BLaER1 (cell line): ENCODE results near the gene DENND4A.
"Not testable (repeated sequence)": the region's sequence is repeated elsewhere in the genome, so short reads cannot be mapped to it uniquely, and the experiment has no call there.

ENCODE experiments used
- H3K27ac ChIP-seq: shearing (Covaris generic); formaldehyde crosslinking; 2 replicates; pipeline ENCODE4 v1.8.1; 2022
- H3K27me3 ChIP-seq: shearing (Covaris generic); formaldehyde crosslinking; 2 replicates; pipeline ENCODE4 v1.8.1; 2022
- H3K36me3 ChIP-seq: shearing (Covaris generic); formaldehyde crosslinking; 2 replicates; pipeline ENCODE4 v1.8.1; 2022
- H3K4me1 ChIP-seq: shearing (Covaris generic); formaldehyde crosslinking; 2 replicates; pipeline ENCODE4 v1.8.1; 2022
- H3K4me2 ChIP-seq: shearing (Covaris generic); formaldehyde crosslinking; 2 replicates; pipeline ENCODE4 v1.8.1; 2022
- H3K4me3 ChIP-seq: shearing (Covaris generic); formaldehyde crosslinking; 2 replicates; pipeline ENCODE4 v1.8.1; 2022
- H3K9ac ChIP-seq: shearing (Covaris generic); formaldehyde crosslinking; 2 replicates; pipeline ENCODE4 v1.8.1; 2022
- H3K9me3 ChIP-seq: shearing (Covaris generic); formaldehyde crosslinking; 2 replicates; pipeline ENCODE4 v1.8.1; 2022
- H4K20me1 ChIP-seq: shearing (Covaris generic); formaldehyde crosslinking; 2 replicates; pipeline ENCODE4 v1.8.1; 2022
- Cebpa-rat ChIP-seq: shearing (Covaris generic); IDR thresholded peaks from 2 replicates; pipeline ENCODE4 v1.8.1; 2022

DENND4A gene

GRCh38 chr15:65790694-65791334, 1.3 kb downstream of the DENND4A start:
- Histone ChIP-seq H3K4me1 (peaks cover 42% of the 10 kb centered on the region), H3K9ac (peak overlapping the region; percentile 89), H3K9me3 (no peaks in the 10 kb centered on the region), H4K20me1 (peaks cover 47% of the 10 kb centered on the region), H3K4me3 (peak overlapping the region; percentile 89), H3K27ac (peak overlapping the region; percentile 77), H3K36me3 (no peaks in the 10 kb centered on the region), H3K4me2 (peak overlapping the region; percentile 88), H3K27me3 (no peaks in the 10 kb centered on the region)
- no peak for TF ChIP-seq Cebpa-rat

GRCh38 chr15:65789759-65790425, 2.2 kb downstream of the DENND4A start:
- Histone ChIP-seq H3K27me3 (no peaks in the 10 kb centered on the region), H3K4me2 (peak overlapping the region; percentile 88), H3K4me3 (peak overlapping the region; percentile 89; the same call in 1 of the 2 replicates), H3K4me1 (peaks cover 40% of the 10 kb centered on the region), H3K36me3 (peaks cover 4% of the 10 kb centered on the region), H4K20me1 (peaks cover 50% of the 10 kb centered on the region), H3K9me3 (no peaks in the 10 kb centered on the region), H3K27ac (no peak overlapping the region), H3K9ac (no peak overlapping the region)
- no peak for TF ChIP-seq Cebpa-rat

- TF ChIP-seq Cebpa-rat, result no peak
- Histone ChIP-seq H3K36me3 (peaks cover 10% of the 10 kb centered on the region), H3K9me3 (no peaks in the 10 kb centered on the region), H3K4me1 (peaks cover 40% of the 10 kb centered on the region), H3K4me3 (no peak overlapping the region), H3K27me3 (no peaks in the 10 kb centered on the region), H3K9ac (no peak overlapping the region), H4K20me1 (peaks cover 56% of the 10 kb centered on the region), H3K27ac (no peak overlapping the region), H3K4me2 (peak overlapping the region; percentile 88; the same call in 1 of the 2 replicates)
Measured at GRCh38 chr15:65789105-65789504, 3.0 kb downstream of the DENND4A start.

- H3K4me2 ChIP-seq, result peak overlapping the region; percentile 54
- H3K9ac ChIP-seq, result peak overlapping the region; percentile 23; the same call in 1 of the 2 replicates
- peak overlapping the region; percentile 46; the same call in 1 of the 2 replicates for H3K27ac ChIP-seq
Measured at GRCh38 chr15:65787260-65787659, 4.8 kb downstream of the DENND4A start.

GRCh38 chr15:65785151-65785550, 6.9 kb downstream of the DENND4A start:
- peaks cover 78% of the 10 kb centered on the region for H4K20me1 ChIP-seq

More at GRCh38 chr15:65787260-65787659, 4.8 kb downstream of the DENND4A start:
- Histone ChIP-seq H3K36me3 (peaks cover 14% of the 10 kb centered on the region), H4K20me1 (peaks cover 70% of the 10 kb centered on the region), H3K4me3 (no peak overlapping the region), H3K9me3 (no peaks in the 10 kb centered on the region), H3K4me1 (peaks cover 28% of the 10 kb centered on the region), H3K27me3 (no peaks in the 10 kb centered on the region)
- no peak for TF ChIP-seq Cebpa-rat

GRCh38 chr15:65783872-65784271, 8.2 kb downstream of the DENND4A start:
- peaks cover 78% of the 10 kb centered on the region for H4K20me1 ChIP-seq
- no peak overlapping the region for H3K9ac ChIP-seq
- no peaks in the 10 kb centered on the region for H3K27me3 ChIP-seq
- H3K4me3 ChIP-seq, result no peak overlapping the region
- H3K9me3 ChIP-seq, result no peaks in the 10 kb centered on the region; the same call in 1 of the 2 replicates
- H3K27ac ChIP-seq, result no peak overlapping the region
- H3K4me2 ChIP-seq, result no peak overlapping the region
- peaks cover 14% of the 10 kb centered on the region for H3K36me3 ChIP-seq
- H3K4me1 ChIP-seq, result peaks cover 8% of the 10 kb centered on the region
- TF ChIP-seq Cebpa-rat, result no peak

More at GRCh38 chr15:65785151-65785550, 6.9 kb downstream of the DENND4A start:
- H3K27ac ChIP-seq, result no peak overlapping the region
- H3K9me3 ChIP-seq, result no peaks in the 10 kb centered on the region
- no peaks in the 10 kb centered on the region for H3K27me3 ChIP-seq
- H3K4me2 ChIP-seq, result no peak overlapping the region
- H3K36me3 ChIP-seq, result peaks cover 14% of the 10 kb centered on the region
- TF ChIP-seq Cebpa-rat, result no peak
- H3K4me3 ChIP-seq, result no peak overlapping the region
- H3K9ac ChIP-seq, result no peak overlapping the region
- H3K4me1 ChIP-seq, result peaks cover 21% of the 10 kb centered on the region

- H3K36me3 ChIP-seq, result peaks cover 14% of the 10 kb centered on the region
- H3K27ac ChIP-seq, result no peak overlapping the region
- H3K27me3 ChIP-seq, result no peaks in the 10 kb centered on the region
- no peak overlapping the region for H3K9ac ChIP-seq
- no peaks in the 10 kb centered on the region; the same call in 1 of the 2 replicates for H3K9me3 ChIP-seq
- H3K4me3 ChIP-seq, result no peak overlapping the region
- H4K20me1 ChIP-seq, result peaks cover 79% of the 10 kb centered on the region
- H3K4me2 ChIP-seq, result no peak overlapping the region
- H3K4me1 ChIP-seq, result peaks cover 15% of the 10 kb centered on the region
- no peak for TF ChIP-seq Cebpa-rat
Measured at GRCh38 chr15:65782096-65782495, 10.0 kb downstream of the DENND4A start.

- H3K27me3 ChIP-seq, H3K36me3 ChIP-seq, H3K9me3 ChIP-seq, H3K4me3 ChIP-seq, H3K27ac ChIP-seq, H3K9ac ChIP-seq: not testable (repeated sequence)
- 0 out of 2 replicates have a peak overlapping the region, but pooled peaks have one; percentile 24 for H3K4me2 ChIP-seq
- peaks cover 24% of the 10 kb centered on the region for H3K4me1 ChIP-seq
- H4K20me1 ChIP-seq, result peaks cover 87% of the 10 kb centered on the region
Measured at GRCh38 chr15:65778701-65779100, 13.4 kb downstream of the DENND4A start.

GRCh38 chr15:65778269-65778668, 13.8 kb downstream of the DENND4A start:
- H3K4me3 ChIP-seq, result no peak overlapping the region
- no peak overlapping the region for H3K27ac ChIP-seq
- H3K9me3 ChIP-seq, result no peaks in the 10 kb centered on the region; the same call in 1 of the 2 replicates
- 0 out of 2 replicates have a peak overlapping the region, but pooled peaks have one; percentile 24 for H3K4me2 ChIP-seq
- H3K27me3 ChIP-seq, result no peaks in the 10 kb centered on the region
- H3K36me3 ChIP-seq, result no peaks in the 10 kb centered on the region
- H4K20me1 ChIP-seq, result peaks cover 87% of the 10 kb centered on the region
- peaks cover 28% of the 10 kb centered on the region for H3K4me1 ChIP-seq
- TF ChIP-seq Cebpa-rat, result no peak
- H3K9ac ChIP-seq, result no peak overlapping the region

- peaks cover 30% of the 10 kb centered on the region for H3K4me1 ChIP-seq
- no peak overlapping the region for H3K4me3 ChIP-seq
- no peak overlapping the region for H3K27ac ChIP-seq
- H3K9me3 ChIP-seq, result no peaks in the 10 kb centered on the region; the same call in 1 of the 2 replicates
- no peaks in the 10 kb centered on the region for H3K36me3 ChIP-seq
- H4K20me1 ChIP-seq, result peaks cover 87% of the 10 kb centered on the region
- H3K27me3 ChIP-seq, result no peaks in the 10 kb centered on the region
- H3K4me2 ChIP-seq, result peak overlapping the region; percentile 12; the same call in 1 of the 2 replicates
- H3K9ac ChIP-seq, result no peak overlapping the region
- TF ChIP-seq Cebpa-rat, result no peak
Measured at GRCh38 chr15:65777843-65778242, 14.2 kb downstream of the DENND4A start.
